AG09319 (cell line): ENCODE results near the gene SYNE1.

Source experiments
- DNase-seq: peaks from one replicate; pipeline ENCODE4 v3.0.0-alpha.2; 2010; ENCODE audit warnings: low read depth; ENCODE audit errors: extremely low read depth
- TF ChIP-seq, protein P1 (sequence below): IDR thresholded peaks from 2 replicates; pipeline ENCODE4 v1.5.1; 2011; ENCODE audit warnings: low read depth, mild to moderate bottlenecking, inconsistent platforms, low read length, moderate library complexity

The SYNE1 gene

DNA sequence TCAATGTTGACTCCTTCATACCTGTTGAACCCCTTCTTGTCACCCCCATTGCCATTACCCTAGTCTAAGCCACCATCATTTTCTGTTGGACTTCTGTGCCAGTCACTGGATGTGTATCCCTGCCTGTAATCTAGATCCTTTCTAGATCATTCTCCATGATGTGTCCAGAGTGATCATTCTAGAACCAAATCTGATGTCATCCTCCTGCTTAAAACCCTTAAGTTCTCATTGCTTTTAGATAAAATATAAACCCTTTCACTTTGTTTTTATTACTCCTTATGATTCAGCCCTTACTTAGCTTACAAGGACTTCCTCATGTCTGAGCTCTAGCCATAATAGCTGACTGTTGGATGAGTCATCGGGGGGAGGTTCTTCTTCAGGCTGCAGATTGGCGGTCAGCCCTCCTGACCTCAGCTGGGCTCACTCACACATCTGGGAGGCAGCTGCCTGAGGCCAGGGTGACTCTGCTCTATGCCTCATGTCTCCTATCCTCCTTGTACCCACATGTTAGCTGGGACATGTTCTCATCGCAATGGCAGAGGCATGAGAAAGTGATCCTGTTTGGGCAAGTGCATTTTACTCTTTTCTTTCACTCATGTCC lies 542.1 kb downstream of the SYNE1 start:
- TF ChIP-seq, protein P1, sequence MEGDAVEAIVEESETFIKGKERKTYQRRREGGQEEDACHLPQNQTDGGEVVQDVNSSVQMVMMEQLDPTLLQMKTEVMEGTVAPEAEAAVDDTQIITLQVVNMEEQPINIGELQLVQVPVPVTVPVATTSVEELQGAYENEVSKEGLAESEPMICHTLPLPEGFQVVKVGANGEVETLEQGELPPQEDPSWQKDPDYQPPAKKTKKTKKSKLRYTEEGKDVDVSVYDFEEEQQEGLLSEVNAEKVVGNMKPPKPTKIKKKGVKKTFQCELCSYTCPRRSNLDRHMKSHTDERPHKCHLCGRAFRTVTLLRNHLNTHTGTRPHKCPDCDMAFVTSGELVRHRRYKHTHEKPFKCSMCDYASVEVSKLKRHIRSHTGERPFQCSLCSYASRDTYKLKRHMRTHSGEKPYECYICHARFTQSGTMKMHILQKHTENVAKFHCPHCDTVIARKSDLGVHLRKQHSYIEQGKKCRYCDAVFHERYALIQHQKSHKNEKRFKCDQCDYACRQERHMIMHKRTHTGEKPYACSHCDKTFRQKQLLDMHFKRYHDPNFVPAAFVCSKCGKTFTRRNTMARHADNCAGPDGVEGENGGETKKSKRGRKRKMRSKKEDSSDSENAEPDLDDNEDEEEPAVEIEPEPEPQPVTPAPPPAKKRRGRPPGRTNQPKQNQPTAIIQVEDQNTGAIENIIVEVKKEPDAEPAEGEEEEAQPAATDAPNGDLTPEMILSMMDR: no peak
- peak; percentile 96 for DNase-seq

DNA sequence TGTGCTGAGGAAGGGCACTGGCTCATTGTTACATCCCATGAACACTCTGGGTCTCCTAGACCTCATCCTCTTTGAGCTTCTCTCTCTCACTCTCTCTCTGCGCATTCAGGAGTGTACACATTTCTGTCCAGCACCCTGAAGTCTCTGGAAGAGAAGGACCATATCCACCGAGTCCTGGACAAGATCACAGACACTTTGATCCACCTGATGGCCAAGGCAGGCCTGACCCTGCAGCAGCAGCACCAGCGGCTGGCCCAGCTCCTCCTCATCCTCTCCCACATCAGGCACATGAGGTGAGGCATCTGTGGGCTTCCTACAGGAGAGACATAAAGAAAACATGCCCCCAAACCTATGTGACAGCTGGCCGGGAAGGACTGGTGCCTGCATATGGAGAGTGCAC lies 542.9 kb downstream of the SYNE1 start:
- DNase-seq: no peak
- TF ChIP-seq, protein P1: no peak

DNA sequence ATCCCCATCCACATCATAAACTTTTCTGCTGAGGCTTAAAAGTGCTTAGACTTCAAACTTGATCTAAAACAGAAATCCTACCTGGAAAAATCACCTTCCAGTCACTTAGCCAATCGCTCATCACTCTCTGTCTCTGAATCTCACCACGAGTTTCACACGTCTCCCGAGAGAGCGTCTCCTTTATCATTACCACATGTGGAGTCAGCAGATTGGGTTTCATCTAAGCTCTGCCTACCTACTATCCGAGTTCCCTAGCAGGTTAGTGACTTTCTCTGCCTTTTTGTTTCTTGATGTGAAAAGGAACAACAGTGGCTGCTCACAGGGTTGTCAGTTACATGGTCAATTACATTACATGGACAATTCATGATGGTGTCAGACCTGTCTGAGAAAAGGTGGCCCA lies 543.5 kb downstream of the SYNE1 start:
- TF ChIP-seq, protein P1: no peak
- DNase-seq: no peak

DNA sequence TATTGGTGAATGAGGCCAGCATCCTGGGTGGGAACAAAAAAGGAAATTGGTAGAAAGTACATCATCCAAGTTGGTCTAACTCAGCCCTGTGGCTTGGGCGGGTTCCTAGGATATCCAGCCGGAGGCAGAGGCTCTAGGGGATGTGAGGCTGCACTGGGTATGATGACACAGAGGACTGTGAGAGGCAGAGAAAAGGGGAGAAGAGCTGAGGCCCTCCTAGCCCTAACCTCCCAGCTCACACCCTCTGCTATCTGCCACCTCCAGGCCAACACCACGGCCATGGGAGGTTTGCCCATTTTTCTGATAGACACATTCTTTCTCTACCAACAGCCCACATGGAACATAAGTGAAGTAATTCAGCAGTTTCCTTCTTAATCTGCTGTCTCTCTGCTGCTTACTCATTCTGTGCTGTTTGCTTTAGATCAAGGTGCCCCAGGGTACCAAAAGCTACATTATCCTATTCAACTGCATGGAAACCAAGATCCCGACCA lies 545.3 kb downstream of the SYNE1 start:
- TF ChIP-seq, protein P1: no peak
- DNase-seq: no peak

DNA sequence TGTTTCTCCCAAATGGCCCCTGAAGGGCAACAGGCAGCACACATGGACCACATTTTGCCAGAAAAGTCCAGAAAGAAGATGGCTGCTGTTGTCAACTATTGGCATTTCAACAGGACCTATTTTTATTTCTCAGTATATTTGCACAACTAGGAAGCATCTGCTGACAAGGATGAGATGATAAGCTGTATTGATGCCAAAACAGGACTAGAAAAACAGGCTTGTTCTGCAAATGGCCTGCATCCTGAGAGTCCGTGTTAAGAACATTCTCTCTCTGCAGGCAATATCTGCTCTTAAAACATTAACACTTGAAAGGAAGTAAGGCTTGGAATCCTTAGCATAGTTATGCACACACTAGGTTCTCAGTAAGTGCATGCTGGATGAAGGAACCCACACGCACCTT lies 546.0 kb downstream of the SYNE1 start:
- no peak for DNase-seq
- TF ChIP-seq, protein P1: no peak

DNA sequence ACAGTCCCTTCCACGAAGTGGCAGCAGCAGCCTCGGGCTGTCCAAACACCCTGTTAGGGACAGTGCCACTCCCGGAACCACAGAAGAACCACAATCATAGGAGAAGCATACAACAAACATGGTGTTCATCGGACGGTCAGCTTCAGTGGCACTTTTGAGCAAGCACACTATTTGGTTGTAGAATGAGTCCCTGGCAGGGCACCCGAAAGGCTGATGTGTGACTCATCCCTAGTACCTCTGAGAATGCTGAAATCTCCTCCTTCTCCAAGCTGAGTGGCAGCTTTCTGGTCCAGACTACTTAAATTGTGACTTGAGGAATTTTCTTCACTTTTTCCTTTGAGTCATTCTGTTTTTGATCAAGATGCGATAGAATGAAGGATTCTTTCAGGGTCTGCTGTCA lies 547.2 kb downstream of the SYNE1 start:
- TF ChIP-seq, protein P1: no peak
- DNase-seq: no peak

DNA sequence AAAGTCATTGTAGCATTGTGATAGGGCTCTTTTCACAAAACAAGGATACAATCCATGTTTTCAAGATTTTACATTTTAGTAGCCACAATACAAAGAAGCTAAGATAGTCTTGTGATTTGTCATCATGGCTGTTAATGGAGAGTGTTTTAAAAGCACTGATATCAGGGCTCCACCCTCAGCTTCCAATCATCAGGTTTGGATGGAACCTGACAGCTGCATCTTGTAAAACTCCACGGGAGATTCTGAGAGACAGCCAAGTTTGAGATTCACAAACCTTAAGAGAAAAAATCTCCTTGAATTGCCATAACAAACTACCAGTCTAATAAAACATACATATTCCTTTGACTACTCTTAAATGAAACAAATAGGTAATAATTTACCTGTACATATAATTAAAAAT lies 549.5 kb downstream of the SYNE1 start:
- DNase-seq: no peak
- TF ChIP-seq, protein P1: no peak
